ENCODE measurements around the gene TRPV3.
"Not testable (repeated sequence)": the region's sequence is repeated elsewhere in the genome, so short reads cannot be mapped to it uniquely, and the experiment has no call there.

The TRPV3 gene

GRCh38 chr17:3565143-3565542 lies 7.5 kb upstream of the TRPV3 start:
- TF ChIP-seq CTCF (IDR thresholded peaks at IDR 0.05; ENCODE audit: borderline replicate concordance, insufficient read depth, low read depth, low read length) = no peak

GRCh38 chr17:3564241-3564640 lies 6.6 kb upstream of the TRPV3 start:
- H3K4me3 ChIP-seq (ENCODE audit: low read depth, low read length) = not testable (repeated sequence)

More at GRCh38 chr17:3565143-3565542, 7.5 kb upstream of the TRPV3 start:
- H3K4me3 ChIP-seq (ENCODE audit: low read depth, low read length) = no peak overlapping the region

GRCh38 chr17:3559270-3559645 lies 1.6 kb upstream of the TRPV3 start:
- H3K4me3 ChIP-seq (ENCODE audit: low read depth, low read length) = no peak overlapping the region
- no peak for TF ChIP-seq CTCF (IDR thresholded peaks at IDR 0.05; ENCODE audit: borderline replicate concordance, insufficient read depth, low read depth, low read length)

- no peak overlapping the region for H3K4me3 ChIP-seq (ENCODE audit: low read depth, low read length)
Observed at GRCh38 chr17:3558603-3559269, 1.1 kb upstream of the TRPV3 start.

GRCh38 chr17:3556916-3557767 lies 470 bp downstream of the TRPV3 start:
- H3K4me3 ChIP-seq (ENCODE audit: low read depth, low read length) = no peak overlapping the region
- TF ChIP-seq CTCF (IDR thresholded peaks at IDR 0.05; ENCODE audit: borderline replicate concordance, insufficient read depth, low read depth, low read length) = no peak

More at GRCh38 chr17:3558603-3559269, 1.1 kb upstream of the TRPV3 start:
- no peak for TF ChIP-seq CTCF (IDR thresholded peaks at IDR 0.05; ENCODE audit: borderline replicate concordance, insufficient read depth, low read depth, low read length)

GRCh38 chr17:3556239-3556915 lies 1.2 kb downstream of the TRPV3 start:
- no peak overlapping the region for H3K4me3 ChIP-seq (ENCODE audit: low read depth, low read length)
- TF ChIP-seq CTCF (IDR thresholded peaks at IDR 0.05; ENCODE audit: borderline replicate concordance, insufficient read depth, low read depth, low read length) = no peak

GRCh38 chr17:3555189-3555796 lies 2.3 kb downstream of the TRPV3 start:
- no peak for TF ChIP-seq CTCF (IDR thresholded peaks at IDR 0.05; ENCODE audit: borderline replicate concordance, insufficient read depth, low read depth, low read length)

More at GRCh38 chr17:3555189-3555796, 2.3 kb downstream of the TRPV3 start:
- no peak overlapping the region for H3K4me3 ChIP-seq (ENCODE audit: low read depth, low read length)

All from GM12875 (cell line).